Measurements from ENCODE around the gene RHEBL1.

Gene RHEBL1

GRCh38 chr12:49018261-49019119 lies 51.3 kb downstream of the RHEBL1 start, which contains the start of gene PRKAG1:
Gene PRKAG1, minus strand, starts transcription at chr12:49018776. Its CDS starts 36 bp downstream, at chr12:49018740.
- peak; percentile 58 to 75 for DNase-seq

GRCh38 chr12:49017891-49018260 lies 51.9 kb downstream of the RHEBL1 start:
- DNase-seq, result no peak

- no peak for DNase-seq
Measured at GRCh38 chr12:49015196-49015595, 54.6 kb downstream of the RHEBL1 start.
